Stimulated activated CD8-positive, alpha-beta memory T cell treated with anti-CD3 and anti-CD28 coated beads, Interleukin-15, amount 100 ng/mL, for 4 hours (primary cell): ENCODE data around the gene KIF2C.
"Not testable (repeated sequence)": the region's sequence is repeated elsewhere in the genome, so short reads cannot be mapped to it uniquely, and the experiment has no call there.

Experiments used
- DNase-seq, 2 donors: peaks; one replicate each; pipeline ENCODE4 v3.0.0-alpha.2; 2020; ENCODE audit warnings: low read depth in 2 of 2

KIF2C gene

DNA sequence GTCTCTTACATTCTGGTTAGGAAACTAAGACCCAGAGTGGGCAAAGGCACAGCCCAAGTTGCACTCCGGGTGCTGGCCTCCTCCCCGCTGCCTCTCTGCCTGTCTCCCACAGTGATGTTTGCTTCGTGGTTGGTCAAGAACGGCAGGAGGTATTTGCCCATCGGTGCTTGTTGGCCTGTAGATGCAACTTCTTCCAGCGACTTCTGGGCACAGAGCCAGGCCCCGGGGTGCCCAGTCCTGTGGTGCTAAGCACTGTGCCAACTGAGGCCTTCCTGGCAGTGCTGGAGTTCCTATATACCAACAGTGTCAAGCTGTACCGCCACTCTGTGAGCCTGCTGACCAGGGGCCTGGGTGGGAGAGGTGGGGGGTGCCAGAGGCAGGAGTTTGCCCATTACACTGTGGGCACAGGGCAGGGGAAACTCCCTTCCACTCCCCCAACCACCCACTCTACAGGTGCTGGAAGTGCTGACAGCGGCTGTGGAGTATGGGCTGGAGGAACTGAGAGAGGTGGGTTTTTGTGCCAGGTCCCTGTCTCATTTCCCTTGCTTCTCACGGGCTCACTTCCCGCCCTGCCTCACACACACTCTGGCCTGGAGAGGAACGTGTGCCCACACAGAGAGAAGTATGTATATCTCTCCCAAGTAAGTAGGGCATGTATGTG is 70.6 kb downstream of the KIF2C start:
- DNase-seq, result no peak

DNA sequence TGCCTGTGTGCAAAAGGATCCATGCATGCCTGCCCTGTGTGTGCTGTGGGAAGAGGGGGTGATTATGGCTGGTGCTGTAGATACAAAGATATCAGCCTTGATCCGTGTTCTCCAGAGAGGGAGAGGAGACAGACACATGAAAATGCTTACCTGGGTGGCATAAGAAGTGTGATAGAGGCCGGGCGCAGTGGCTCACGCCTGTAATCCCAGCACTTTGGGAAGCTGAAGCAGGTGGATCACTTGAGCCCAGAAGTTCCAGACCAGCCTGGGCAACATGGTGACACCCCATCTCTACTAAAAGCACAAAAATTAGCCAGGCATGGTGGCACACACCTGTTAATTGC is 71.1 kb downstream of the KIF2C start:
- not testable (repeated sequence) for DNase-seq

DNA sequence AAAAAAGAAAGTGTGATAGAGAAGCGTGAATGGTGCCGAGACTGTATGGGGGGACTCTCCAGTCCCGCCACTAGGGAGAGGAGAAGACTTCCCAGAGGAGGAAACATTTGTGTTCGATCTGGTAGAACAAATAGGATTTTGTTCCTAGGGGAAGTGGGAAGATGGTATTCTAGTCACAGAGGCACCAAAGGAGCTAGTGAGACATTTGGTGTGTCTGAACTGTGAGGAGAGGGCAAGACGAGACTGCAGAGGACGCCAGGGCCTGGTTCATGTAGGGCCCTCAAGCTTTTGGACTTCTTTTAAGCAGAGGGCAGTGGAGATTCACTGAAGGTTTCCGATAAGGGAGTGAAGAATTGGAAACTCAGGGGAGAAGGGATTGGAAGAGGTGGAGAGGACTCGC is 71.6 kb downstream of the KIF2C start:
- DNase-seq, result no peak

DNA sequence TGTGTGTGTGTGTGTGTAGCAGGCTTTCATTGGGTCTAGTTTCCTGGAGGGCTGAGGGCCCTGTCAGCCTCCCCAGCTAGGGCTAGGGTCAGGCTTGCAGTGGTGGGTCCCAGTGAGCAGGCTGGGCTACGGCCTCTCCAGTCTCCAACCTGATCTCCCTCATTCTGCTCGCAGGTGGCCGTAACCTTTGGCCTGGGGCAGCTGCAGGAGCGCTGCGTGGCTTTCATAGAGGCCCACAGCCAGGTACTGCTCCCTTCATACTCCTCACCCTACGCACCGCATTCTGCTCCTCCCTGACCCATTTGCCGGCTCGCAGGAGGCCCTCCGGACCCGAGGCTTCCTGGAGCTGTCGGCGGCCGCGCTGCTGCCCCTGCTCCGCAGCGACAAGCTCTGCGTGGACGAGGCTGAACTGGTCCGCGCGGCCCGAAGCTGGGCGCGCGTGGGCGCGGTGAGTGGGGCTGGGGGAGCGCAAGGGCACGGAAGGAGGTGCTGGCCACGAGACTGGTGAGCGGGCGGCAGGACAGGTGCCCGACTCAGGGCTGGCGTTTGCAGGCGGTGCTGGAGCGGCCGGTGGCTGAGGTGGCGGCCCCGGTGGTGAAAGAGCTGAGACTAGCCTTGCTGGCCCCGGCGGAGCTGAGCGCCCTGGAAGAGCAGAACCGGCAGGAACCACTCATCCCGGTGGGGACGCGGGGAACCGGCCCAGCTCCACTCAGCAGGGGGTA is 73.3 kb downstream of the KIF2C start:
- no peak for DNase-seq

DNA sequence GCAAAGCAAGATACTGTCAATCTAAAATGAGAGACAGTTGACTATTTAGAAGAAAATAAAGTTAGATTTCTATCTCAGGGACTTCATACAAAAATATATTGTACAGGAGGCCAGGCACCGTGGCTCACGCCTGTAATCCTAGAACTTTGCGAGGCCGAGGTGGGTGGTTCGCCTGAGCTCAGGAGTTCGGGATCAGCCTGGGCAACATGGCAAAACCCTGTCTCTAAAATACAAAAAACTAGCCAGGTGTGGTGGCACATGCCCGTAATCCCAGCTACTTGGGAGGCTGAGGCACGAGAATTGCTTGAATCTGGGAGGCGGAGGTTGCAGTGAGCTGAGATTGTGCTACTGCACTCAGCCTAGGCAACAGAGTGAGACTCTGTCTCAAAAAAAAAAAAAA is 76.3 kb downstream of the KIF2C start:
- DNase-seq, result not testable (repeated sequence)

DNA sequence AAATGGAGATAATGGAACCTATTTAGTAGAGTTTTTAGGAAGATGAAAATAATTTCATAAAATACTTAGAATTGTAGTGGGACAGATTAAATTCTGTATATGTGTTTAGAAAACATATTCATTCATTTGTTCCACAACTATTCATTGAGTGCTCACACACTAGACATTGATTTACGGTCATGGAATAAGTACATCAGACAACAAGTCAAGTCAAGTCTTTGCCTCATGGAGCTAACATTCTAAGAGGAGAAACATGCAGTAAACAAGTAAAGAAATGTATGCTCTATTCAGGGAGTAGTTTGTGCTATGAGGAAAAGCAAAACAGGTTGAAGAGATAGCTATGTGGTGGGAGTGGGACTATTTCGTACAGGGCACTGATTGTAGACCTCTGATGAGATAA is 77.7 kb downstream of the KIF2C start:
- DNase-seq, result no peak
